ENCODE data around the gene ERCC6L2.

The ERCC6L2 gene

GRCh38 chr9:95879591-95879990, 4.1 kb downstream of the ERCC6L2 start:
- Histone ChIP-seq H2AFZ (ENCODE audit: low read depth, low read length) (no peak overlapping the region), H3K27ac (ENCODE audit: low read length) (no peak overlapping the region), H3K4me2 (ENCODE audit: low read length) (no peak overlapping the region), H3K27me3 (ENCODE audit: low read depth, low read length) (no peaks in the 10 kb centered on the region), H3K79me2 (ENCODE audit: low read length) (peaks cover 25% of the 10 kb centered on the region; the same call in 1 of the 2 replicates), H3K9ac (ENCODE audit: low read length) (no peak overlapping the region), H3K9me3 (ENCODE audit: insufficient read depth, low read length) (no peaks in the 10 kb centered on the region), H4K20me1 (ENCODE audit: insufficient read depth, low read length) (no peaks in the 10 kb centered on the region), H3K36me3 (replicated peaks; ENCODE audit: low read depth, low read length) (peaks cover 26% of the 10 kb centered on the region), H3K4me3 (ENCODE audit: low read length) (no peak overlapping the region), H3K4me1 (ENCODE audit: low read length) (peaks cover 11% of the 10 kb centered on the region)
- TF ChIP-seq EZH2phosphoT487 (IDR thresholded peaks at IDR 0.05; ENCODE audit: low read depth): no peak
- TF ChIP-seq CTCF (IDR thresholded peaks at IDR 0.05; ENCODE audit: low read depth, low read length): no peak

GRCh38 chr9:95880021-95880690, 4.7 kb downstream of the ERCC6L2 start:
- H4K20me1 ChIP-seq (ENCODE audit: insufficient read depth, low read length): no peaks in the 10 kb centered on the region
- no peak overlapping the region for H3K27ac ChIP-seq (ENCODE audit: low read length)
- TF ChIP-seq EZH2phosphoT487 (IDR thresholded peaks at IDR 0.05; ENCODE audit: low read depth) (no peak), CTCF (IDR thresholded peaks at IDR 0.05; ENCODE audit: low read depth, low read length) (no peak)
- no peak overlapping the region for H3K4me3 ChIP-seq (ENCODE audit: low read length)
- no peak overlapping the region for H3K9ac ChIP-seq (ENCODE audit: low read length)
- peaks cover 10% of the 10 kb centered on the region for H3K4me1 ChIP-seq (ENCODE audit: low read length)
- H2AFZ ChIP-seq (ENCODE audit: low read depth, low read length): no peak overlapping the region
- H3K9me3 ChIP-seq (ENCODE audit: insufficient read depth, low read length): no peaks in the 10 kb centered on the region
- H3K79me2 ChIP-seq (ENCODE audit: low read length): peaks cover 23% of the 10 kb centered on the region; the same call in 1 of the 2 replicates
- H3K27me3 ChIP-seq (ENCODE audit: low read depth, low read length): no peaks in the 10 kb centered on the region
- H3K36me3 ChIP-seq (replicated peaks; ENCODE audit: low read depth, low read length): peaks cover 30% of the 10 kb centered on the region
- no peak overlapping the region for H3K4me2 ChIP-seq (ENCODE audit: low read length)

GRCh38 chr9:95887926-95888497, 12.5 kb downstream of the ERCC6L2 start:
- peaks cover 13% of the 10 kb centered on the region for H3K79me2 ChIP-seq (ENCODE audit: low read length)
- H3K4me2 ChIP-seq (ENCODE audit: low read length): no peak overlapping the region
- H3K36me3 ChIP-seq (replicated peaks; ENCODE audit: low read depth, low read length): peaks cover 38% of the 10 kb centered on the region

More at GRCh38 chr9:95887926-95888497, 12.5 kb downstream of the ERCC6L2 start:
- Histone ChIP-seq H3K4me1 (ENCODE audit: low read length) (peaks cover 10% of the 10 kb centered on the region), H3K9me3 (ENCODE audit: insufficient read depth, low read length) (no peaks in the 10 kb centered on the region), H3K27ac (ENCODE audit: low read length) (no peak overlapping the region), H3K9ac (ENCODE audit: low read length) (no peak overlapping the region), H2AFZ (ENCODE audit: low read depth, low read length) (no peak overlapping the region), H4K20me1 (ENCODE audit: insufficient read depth, low read length) (no peaks in the 10 kb centered on the region), H3K4me3 (ENCODE audit: low read length) (no peak overlapping the region), H3K27me3 (ENCODE audit: low read depth, low read length) (no peaks in the 10 kb centered on the region)
- TF ChIP-seq EZH2phosphoT487 (IDR thresholded peaks at IDR 0.05; ENCODE audit: low read depth): no peak
- TF ChIP-seq CTCF (IDR thresholded peaks at IDR 0.05; ENCODE audit: low read depth, low read length): no peak
